GM12878 (cell line): Measurements from ENCODE around the gene COMMD10. TPM values are rescaled to one million over a fixed set of nuclear protein-coding genes. Genes with fewer than 3 reads are reported as not detected.

Source experiments
- ATAC-seq: fragments of 200-7000 bp; cut with Tn5 transposase; 3 replicates; pipeline ENCODE4 v1.9.1; 2020; ENCODE audit warnings: mild to moderate bottlenecking, moderate library complexity
- BruUV-seq: library from RNA; stranded (reverse); fragments of 400-500 nt; replicated peaks from 2 replicates; lab custom pipeline; 2021; lab: Mats Ljungman, UMichigan
- CTCF ChIA-PET: fragments of 300-600 bp; sonication (Branson Sonifier 250); formaldehyde crosslinking; extraction: SDS; loops from one replicate; lab custom pipeline; 2021; ENCODE audit warnings: inconsistent platforms; lab: Yijun Ruan, JAX
- POLR2A ChIA-PET: fragments of 350-600 bp; formaldehyde crosslinking; extraction: SDS; loops from one replicate; lab custom pipeline; 2021; ENCODE audit warnings: inconsistent platforms; lab: Charles Lee
- RAD21 ChIA-PET: fragments of 300-600 bp; sonication (Branson Sonifier 250); formaldehyde crosslinking; loops from one replicate; lab custom pipeline; 2023; ENCODE audit warnings: antibody characterized with exemption; ENCODE audit not compliant: unreplicated experiment; lab: Charles Lee
- SMC1A ChIA-PET: fragments of 300-600 bp; sonication (Branson Sonifier 250); formaldehyde crosslinking; loops from one replicate; lab custom pipeline; 2023; ENCODE audit not compliant: unreplicated experiment, uncharacterized antibody; lab: Charles Lee
- DNase-seq: peaks from one replicate; pipeline ENCODE4 v3.0.0-alpha.2; 2011; ENCODE audit warnings: low read depth, low spot score
- FAIRE-seq: peaks from 3 replicates; lab custom pipeline; 2011; peaks lifted over from hg19 to GRCh38; lab: Jason Lieb, UNC
- H2AFZ ChIP-seq: 2 replicates; pipeline ENCODE4 v1.6.0; 2011; ENCODE audit warnings: low read depth, low read length, control low read depth; ENCODE audit not compliant: control insufficient read depth
- H3K27ac ChIP-seq: 2 replicates; pipeline ENCODE4 v1.5.1; 2011; ENCODE audit warnings: control low read depth; ENCODE audit not compliant: control insufficient read depth, insufficient read depth
- H3K27me3 ChIP-seq, 2 experiments: replicated peaks in 1 of 2; 2 replicates each; pipeline versions ENCODE4 v1.6.0 to v1.6.1; 2011; ENCODE audit warnings: low read length in 1 of 2; ENCODE audit not compliant: control insufficient read depth in 2 of 2, insufficient read depth in 2 of 2
- H3K36me3 ChIP-seq, 2 experiments: 2 replicates each; pipeline ENCODE4 v1.5.1; 2011; ENCODE audit warnings: low read length in 1 of 2; ENCODE audit not compliant: control insufficient read depth in 2 of 2, insufficient read depth in 2 of 2
- H3K4me1 ChIP-seq: 2 replicates; pipeline ENCODE4 v1.6.1; 2011; ENCODE audit warnings: mild to moderate bottlenecking, low read length, moderate library complexity, mixed read lengths; ENCODE audit not compliant: control insufficient read depth, insufficient read depth
- H3K4me2 ChIP-seq: 2 replicates; pipeline ENCODE4 v1.6.0; 2011; ENCODE audit warnings: control low read depth; ENCODE audit not compliant: control insufficient read depth, insufficient read depth
- H3K4me3 ChIP-seq: fragments of 200-600 bp; sonication (generic); 2 replicates; pipeline ENCODE4 v1.5.1; 2016
- H3K79me2 ChIP-seq: 2 replicates; pipeline ENCODE4 v1.6.0; 2011; ENCODE audit warnings: low read length; ENCODE audit not compliant: control insufficient read depth, insufficient read depth
- H3K9ac ChIP-seq: 2 replicates; pipeline ENCODE4 v1.8.0; 2011; ENCODE audit warnings: low read length, control low read depth, mixed read lengths; ENCODE audit not compliant: control insufficient read depth, insufficient read depth
- H3K9me3 ChIP-seq: replicated peaks from 3 replicates; pipeline ENCODE4 v1.5.1; 2011; ENCODE audit warnings: mild to moderate bottlenecking, low read length; ENCODE audit not compliant: control insufficient read depth, insufficient read depth
- H4K20me1 ChIP-seq: 2 replicates; pipeline ENCODE4 v1.6.0; 2011; ENCODE audit not compliant: control insufficient read depth, insufficient read depth
- ETV6 ChIP-seq, 2 experiments: fragments of 450-650 bp in 1 of 2; IDR thresholded peaks in 1 of 2; conservative IDR thresholded peaks in 1 of 2; 2 replicates each; pipeline ENCODE4 v1.6.1; 2014; ENCODE audit warnings: antibody characterized with exemption in 1 of 2, borderline replicate concordance in 1 of 2, low read depth in 1 of 2, mild to moderate bottlenecking in 1 of 2, moderate library complexity in 1 of 2
- POLR2A ChIP-seq: IDR thresholded peaks from 2 replicates; pipeline ENCODE4 v1.6.1; 2011; ENCODE audit warnings: low read depth, mild to moderate bottlenecking, low read length
- REST ChIP-seq: IDR thresholded peaks from 2 replicates; pipeline ENCODE4 v1.6.1; 2012; ENCODE audit warnings: mild to moderate bottlenecking, low read depth, low read length
- WGBS: methylation state at CpG from one replicate; pipeline ENCODE4 v1.1.6; 2016; ENCODE audit warnings: low lambda C conversion rate; ENCODE audit not compliant: insufficient replicate concordance, insufficient coverage; ENCODE audit errors: missing lambda C conversion rate; 5-methylcytosine and 5-hydroxymethylcytosine counted together
- in situ Hi-C: fragments of 300-500 bp; cut with MboI; formaldehyde crosslinking; loops from 9 replicates; pipeline ENCODE4 v1.14.3; 2018; ENCODE audit warnings: mixed read lengths
- intact Hi-C: fragments of 100-400 bp; cut with micrococcal nuclease; formaldehyde crosslinking; loops from one replicate; pipeline ENCODE4 v1.14.2; 2022; ENCODE audit not compliant: unreplicated experiment
- polyA plus RNA-seq, 11 experiments: library from polyadenylated mRNA; depleted of rRNA in 4 of 11; unstranded in 6 of 11; stranded (reverse) in 5 of 11; fragments of >200 nt; fragmentation: Nextera tagmentation in 4 of 11; fragmentation: Illumina TruSeq in 1 of 11; extraction: Ambion mirVana in 4 of 11; extraction: Trizol in 1 of 11; gene quantifications; 1 replicate in 1 of 11; 2 replicates in 10 of 11; pipeline versions ENCODE4 v1.2.1 to v1.2.3, GENCODE V29; 2011 to 2016; ENCODE audit warnings: inconsistent platforms in 2 of 11, missing spikeins in 2 of 11, low read depth in 1 of 11
- total RNA-seq, 4 experiments: library from RNA; depleted of rRNA in 3 of 4; stranded (reverse); fragments of >200 nt in 3 of 4; fragmentation: Illumina TruSeq in 1 of 4; extraction: Trizol in 1 of 4; gene quantifications; 2 replicates each; pipeline versions ENCODE4 v1.2.1 to v1.2.3, GENCODE V29; 2013 to 2021

COMMD10 gene
- total and polyA plus RNA-seq, 10 of the 15 experiments (the other 5 are each of a cell fraction or from before 2014, with no cell fraction given) = 19.6 to 98.7 (median 28.0) TPM

- Histone ChIP-seq H3K79me2 (no peaks in the 10 kb centered on the region), H4K20me1 (no peaks in the 10 kb centered on the region), H3K9me3 (peaks cover 4% of the 10 kb centered on the region), H2AFZ (no peak overlapping the region), H3K9ac (no peak overlapping the region), H3K27ac (no peak overlapping the region), H3K4me3 (no peak overlapping the region), H3K4me2 (no peak overlapping the region), H3K36me3 (no peaks in the 10 kb centered on the region), H3K27me3 (no peaks in the 10 kb centered on the region), H3K4me1 (no peaks in the 10 kb centered on the region)
- no TSS peak for BruUV-seq
- ChIA-PET CTCF (no interaction called here), RAD21 (no interaction called here), SMC1A (interaction anchor here (1.4 kb wide), 2 partner anchors 9 to 11 kb away, joined by 3 to 8 read pairs; no protein-coding TSS in a partner anchor), POLR2A (interaction anchor here (0.8 to 1.5 kb wide), 2 partner anchors 78 to 88 kb away, joined by 3 to 4 read pairs; no protein-coding TSS in a partner anchor)
- DNase-seq (no peak), FAIRE-seq (no peak), ATAC-seq (no peak)
- in situ Hi-C loops (no loop called here), intact Hi-C loops (no loop called here)
- WGBS = 0% methylated on average over 1 of the region's 1 CpG
- no peak for TF ChIP-seq ETV6 (conservative IDR thresholded peaks at IDR 0.05 in 1 of 2, IDR thresholded peaks at IDR 0.05 in 1 of 2; ENCODE audit: borderline replicate concordance in 1 of 2, low read depth in 1 of 2)
- TF ChIP-seq POLR2A = no peak
- TF ChIP-seq REST = no peak
These were observed 196.5 kb downstream of the COMMD10 start for GRCh38 chr5:116281309-116281708.
